HL-60 (cell line): Measurements from ENCODE around the gene TBXAS1.

Experiments used
- DNase-seq, 2 experiments: peaks; one replicate each; pipeline ENCODE4 v3.0.0-alpha.2; 2010 to 2020; ENCODE audit warnings: low read depth in 1 of 2, low spot score in 1 of 2
- H3K27ac ChIP-seq: fragments of 250-450 bp; sonication (Bioruptor Pico); replicated peaks from 2 replicates; pipeline ENCODE4 v1.5.1; 2020; ENCODE audit warnings: mild to moderate bottlenecking, moderate library complexity
- H3K27me3 ChIP-seq: fragments of 250-450 bp; sonication (Bioruptor Pico); 2 replicates; pipeline ENCODE4 v1.5.1; 2021; ENCODE audit warnings: mild to moderate bottlenecking, moderate library complexity; ENCODE audit not compliant: insufficient read depth, poor library complexity, severe bottlenecking
- H3K4me3 ChIP-seq: replicated peaks from 2 replicates; pipeline ENCODE4 v1.5.1; 2011; ENCODE audit warnings: mild to moderate bottlenecking, control low read depth, low read length; ENCODE audit not compliant: insufficient read depth
- GABPA ChIP-seq: IDR thresholded peaks from 2 replicates; pipeline ENCODE4 v1.6.1; 2012; ENCODE audit warnings: low read depth
- POLR2AphosphoS5 ChIP-seq: IDR thresholded peaks from 2 replicates; pipeline ENCODE4 v1.6.1; 2012; ENCODE audit warnings: low read depth
- SPI1 ChIP-seq: IDR thresholded peaks from 2 replicates; pipeline ENCODE4 v1.6.1; 2012; ENCODE audit warnings: low read depth, mild to moderate bottlenecking, borderline replicate concordance
- TF ChIP-seq, protein P1 (sequence below): IDR thresholded peaks from 2 replicates; pipeline ENCODE4 v1.6.1; 2012; ENCODE audit warnings: low read depth; ENCODE audit not compliant: insufficient replicate concordance
- TF ChIP-seq, protein P2 (sequence below): IDR thresholded peaks from one replicate; pipeline ENCODE4 v1.5.1; 2011; ENCODE audit warnings: low read length, control low read depth, inconsistent platforms; ENCODE audit not compliant: insufficient read depth

TBXAS1 gene

DNA sequence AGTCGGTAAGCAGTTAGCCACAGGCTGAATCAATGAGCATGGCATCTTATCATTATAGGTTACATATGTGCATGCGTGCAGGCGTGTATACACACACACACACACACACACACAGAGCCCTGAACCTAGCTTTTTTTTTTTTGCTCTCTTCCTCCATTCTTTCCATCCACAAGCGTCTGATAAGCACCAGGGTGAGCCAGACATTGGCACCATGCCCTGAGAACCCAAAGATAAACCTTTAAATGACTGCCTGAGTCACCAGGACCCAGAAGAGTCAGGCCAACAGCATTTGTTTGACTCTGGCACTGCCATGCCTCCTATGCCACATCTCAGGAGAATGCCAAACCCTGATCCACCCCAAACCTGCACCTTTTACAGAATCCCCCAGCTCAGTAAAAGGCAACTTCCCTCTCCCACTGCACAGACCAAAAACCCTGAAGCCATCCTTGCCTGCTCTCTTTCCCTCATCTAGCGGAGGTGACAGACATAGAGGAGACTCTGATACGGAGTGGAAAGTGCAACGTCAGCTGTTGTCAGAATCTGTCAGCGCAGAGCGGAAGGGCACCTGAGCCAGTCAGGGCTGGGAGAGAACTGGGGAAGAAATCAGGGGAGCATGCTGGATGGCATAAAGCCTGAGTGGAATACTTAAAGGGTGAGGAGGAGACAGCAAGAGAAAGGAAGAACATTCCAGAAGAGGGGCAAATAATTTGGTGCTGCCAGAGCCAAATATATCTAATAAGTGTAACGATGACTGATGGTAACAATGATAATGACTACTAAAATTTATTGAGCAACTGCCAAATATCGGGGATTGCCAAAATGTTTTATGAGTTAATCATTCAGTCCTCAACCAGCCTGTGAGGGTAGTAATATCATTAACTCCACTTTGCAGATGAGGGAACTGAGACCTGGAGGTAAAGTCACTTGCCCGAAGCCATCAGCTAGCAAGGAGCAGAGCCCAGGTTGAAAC is 230.5 kb downstream of the TBXAS1 start:
- Histone ChIP-seq H3K27ac (no peak overlapping the region), H3K4me3 (no peak overlapping the region), H3K27me3 (peaks cover 19% of the 10 kb centered on the region)
- TF ChIP-seq, protein P1, sequence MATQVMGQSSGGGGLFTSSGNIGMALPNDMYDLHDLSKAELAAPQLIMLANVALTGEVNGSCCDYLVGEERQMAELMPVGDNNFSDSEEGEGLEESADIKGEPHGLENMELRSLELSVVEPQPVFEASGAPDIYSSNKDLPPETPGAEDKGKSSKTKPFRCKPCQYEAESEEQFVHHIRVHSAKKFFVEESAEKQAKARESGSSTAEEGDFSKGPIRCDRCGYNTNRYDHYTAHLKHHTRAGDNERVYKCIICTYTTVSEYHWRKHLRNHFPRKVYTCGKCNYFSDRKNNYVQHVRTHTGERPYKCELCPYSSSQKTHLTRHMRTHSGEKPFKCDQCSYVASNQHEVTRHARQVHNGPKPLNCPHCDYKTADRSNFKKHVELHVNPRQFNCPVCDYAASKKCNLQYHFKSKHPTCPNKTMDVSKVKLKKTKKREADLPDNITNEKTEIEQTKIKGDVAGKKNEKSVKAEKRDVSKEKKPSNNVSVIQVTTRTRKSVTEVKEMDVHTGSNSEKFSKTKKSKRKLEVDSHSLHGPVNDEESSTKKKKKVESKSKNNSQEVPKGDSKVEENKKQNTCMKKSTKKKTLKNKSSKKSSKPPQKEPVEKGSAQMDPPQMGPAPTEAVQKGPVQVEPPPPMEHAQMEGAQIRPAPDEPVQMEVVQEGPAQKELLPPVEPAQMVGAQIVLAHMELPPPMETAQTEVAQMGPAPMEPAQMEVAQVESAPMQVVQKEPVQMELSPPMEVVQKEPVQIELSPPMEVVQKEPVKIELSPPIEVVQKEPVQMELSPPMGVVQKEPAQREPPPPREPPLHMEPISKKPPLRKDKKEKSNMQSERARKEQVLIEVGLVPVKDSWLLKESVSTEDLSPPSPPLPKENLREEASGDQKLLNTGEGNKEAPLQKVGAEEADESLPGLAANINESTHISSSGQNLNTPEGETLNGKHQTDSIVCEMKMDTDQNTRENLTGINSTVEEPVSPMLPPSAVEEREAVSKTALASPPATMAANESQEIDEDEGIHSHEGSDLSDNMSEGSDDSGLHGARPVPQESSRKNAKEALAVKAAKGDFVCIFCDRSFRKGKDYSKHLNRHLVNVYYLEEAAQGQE: no peak
- TF ChIP-seq, protein P2, sequence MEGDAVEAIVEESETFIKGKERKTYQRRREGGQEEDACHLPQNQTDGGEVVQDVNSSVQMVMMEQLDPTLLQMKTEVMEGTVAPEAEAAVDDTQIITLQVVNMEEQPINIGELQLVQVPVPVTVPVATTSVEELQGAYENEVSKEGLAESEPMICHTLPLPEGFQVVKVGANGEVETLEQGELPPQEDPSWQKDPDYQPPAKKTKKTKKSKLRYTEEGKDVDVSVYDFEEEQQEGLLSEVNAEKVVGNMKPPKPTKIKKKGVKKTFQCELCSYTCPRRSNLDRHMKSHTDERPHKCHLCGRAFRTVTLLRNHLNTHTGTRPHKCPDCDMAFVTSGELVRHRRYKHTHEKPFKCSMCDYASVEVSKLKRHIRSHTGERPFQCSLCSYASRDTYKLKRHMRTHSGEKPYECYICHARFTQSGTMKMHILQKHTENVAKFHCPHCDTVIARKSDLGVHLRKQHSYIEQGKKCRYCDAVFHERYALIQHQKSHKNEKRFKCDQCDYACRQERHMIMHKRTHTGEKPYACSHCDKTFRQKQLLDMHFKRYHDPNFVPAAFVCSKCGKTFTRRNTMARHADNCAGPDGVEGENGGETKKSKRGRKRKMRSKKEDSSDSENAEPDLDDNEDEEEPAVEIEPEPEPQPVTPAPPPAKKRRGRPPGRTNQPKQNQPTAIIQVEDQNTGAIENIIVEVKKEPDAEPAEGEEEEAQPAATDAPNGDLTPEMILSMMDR: no peak
- no peak for TF ChIP-seq SPI1
- TF ChIP-seq GABPA: no peak
- no peak for TF ChIP-seq POLR2AphosphoS5
- no peak for DNase-seq

DNA sequence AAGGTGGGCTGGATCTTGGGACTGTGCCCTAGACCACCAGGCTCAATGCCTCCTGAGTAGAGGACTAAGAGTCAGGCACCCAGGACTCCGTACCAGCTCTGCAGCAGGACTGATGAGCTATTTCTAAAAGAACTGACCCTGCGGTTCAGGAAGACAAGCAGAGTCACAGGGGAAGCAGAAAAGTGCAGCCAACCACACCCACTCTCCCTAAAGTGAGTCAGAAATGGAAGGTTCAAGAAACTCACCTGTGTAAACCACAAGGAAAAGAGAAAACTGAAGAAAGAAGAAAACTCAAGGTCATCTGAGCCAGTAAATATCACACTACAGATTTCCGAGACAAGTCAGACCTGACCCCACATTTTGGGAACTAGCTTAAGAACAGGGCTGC is 231.2 kb downstream of the TBXAS1 start:
- Histone ChIP-seq H3K27me3 (peaks cover 19% of the 10 kb centered on the region), H3K27ac (no peak overlapping the region), H3K4me3 (no peak overlapping the region)
- no peak for DNase-seq
- TF ChIP-seq POLR2AphosphoS5 (no peak), SPI1 (no peak), GABPA (no peak)
- TF ChIP-seq, protein P2: no peak
- TF ChIP-seq, protein P1: no peak

DNA sequence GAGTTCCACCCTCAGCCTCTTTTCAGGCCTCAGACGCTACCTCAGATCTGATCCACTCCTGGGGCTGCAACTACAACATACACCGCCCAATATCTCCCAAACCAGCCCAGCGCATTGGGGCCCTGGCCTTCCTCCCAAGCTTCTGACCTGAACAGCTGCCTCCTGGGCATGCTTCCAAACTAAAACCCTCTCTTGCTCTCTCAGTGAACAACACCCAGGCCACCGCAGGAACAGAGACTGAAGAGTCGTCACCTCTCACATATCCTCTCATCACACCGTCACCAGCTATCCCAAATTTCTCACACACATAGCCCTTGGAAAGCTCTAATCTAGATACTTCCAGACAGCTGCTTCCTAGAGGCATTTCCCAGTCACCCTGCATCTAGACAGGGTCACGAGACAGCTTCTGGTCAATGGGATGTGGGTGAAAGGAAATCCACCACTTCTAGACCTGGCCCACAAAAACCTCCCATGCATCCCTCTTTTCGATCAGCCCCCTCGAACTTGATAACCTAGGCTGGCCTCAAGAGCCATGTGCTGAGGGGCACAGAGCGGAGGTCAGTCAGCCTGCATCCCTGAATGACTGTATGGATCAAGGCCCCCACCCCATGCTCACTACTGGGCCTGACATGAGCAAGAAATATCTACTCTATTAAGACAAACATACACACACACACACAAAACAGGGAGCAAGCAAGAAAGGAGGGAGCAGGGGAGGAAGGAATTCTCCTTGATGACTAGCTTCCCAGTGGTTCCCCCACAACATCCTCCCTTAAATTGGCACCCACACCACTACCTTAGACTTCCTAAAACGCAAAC is 231.9 kb downstream of the TBXAS1 start:
- Histone ChIP-seq H3K4me3 (no peak overlapping the region), H3K27me3 (peaks cover 19% of the 10 kb centered on the region), H3K27ac (no peak overlapping the region)
- no peak for DNase-seq
- TF ChIP-seq SPI1: no peak

DNA sequence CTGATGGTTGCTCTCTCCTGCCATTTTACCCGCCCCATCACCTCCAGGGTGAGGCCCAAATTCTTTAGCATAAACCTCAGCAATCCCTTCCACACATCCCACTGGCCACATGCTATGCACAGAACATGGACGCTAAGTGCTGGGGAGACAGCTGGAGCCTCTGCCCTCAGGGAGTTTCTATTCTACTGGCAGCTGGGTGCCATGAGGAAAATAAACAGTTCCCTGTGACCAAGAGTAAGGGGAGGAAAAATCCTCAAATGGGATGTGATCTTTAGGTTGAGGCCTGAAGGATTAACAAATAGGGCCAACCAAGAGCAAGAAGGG is 232.5 kb downstream of the TBXAS1 start:
- H3K27me3 ChIP-seq: peaks cover 19% of the 10 kb centered on the region
- H3K27ac ChIP-seq: no peak overlapping the region
- TF ChIP-seq, protein P2: no peak
- no peak for TF ChIP-seq POLR2AphosphoS5
- TF ChIP-seq, protein P1: no peak
- TF ChIP-seq GABPA: no peak
- TF ChIP-seq SPI1: no peak
- DNase-seq: no peak
- no peak overlapping the region for H3K4me3 ChIP-seq
